ENCODE measurements around the gene CCDC184.
"Not testable (repeated sequence)": the region's sequence is repeated elsewhere in the genome, so short reads cannot be mapped to it uniquely, and the experiment has no call there.

Gene CCDC184

GRCh38 chr12:48221645-48222044 lies 38.2 kb downstream of the CCDC184 start:
- no peak overlapping the region for H3K4me3 ChIP-seq (ENCODE audit: low read length)
- TF ChIP-seq CTCF (IDR thresholded peaks at IDR 0.05; ENCODE audit: insufficient read depth, low read depth, low read length, missing control alignments) = no peak
- DNase-seq (ENCODE audit: low read depth) = no peak

GRCh38 chr12:48224533-48224932 lies 41.1 kb downstream of the CCDC184 start:
- H3K4me3 ChIP-seq (ENCODE audit: low read length); DNase-seq (ENCODE audit: low read depth): not testable (repeated sequence)

DNA sequence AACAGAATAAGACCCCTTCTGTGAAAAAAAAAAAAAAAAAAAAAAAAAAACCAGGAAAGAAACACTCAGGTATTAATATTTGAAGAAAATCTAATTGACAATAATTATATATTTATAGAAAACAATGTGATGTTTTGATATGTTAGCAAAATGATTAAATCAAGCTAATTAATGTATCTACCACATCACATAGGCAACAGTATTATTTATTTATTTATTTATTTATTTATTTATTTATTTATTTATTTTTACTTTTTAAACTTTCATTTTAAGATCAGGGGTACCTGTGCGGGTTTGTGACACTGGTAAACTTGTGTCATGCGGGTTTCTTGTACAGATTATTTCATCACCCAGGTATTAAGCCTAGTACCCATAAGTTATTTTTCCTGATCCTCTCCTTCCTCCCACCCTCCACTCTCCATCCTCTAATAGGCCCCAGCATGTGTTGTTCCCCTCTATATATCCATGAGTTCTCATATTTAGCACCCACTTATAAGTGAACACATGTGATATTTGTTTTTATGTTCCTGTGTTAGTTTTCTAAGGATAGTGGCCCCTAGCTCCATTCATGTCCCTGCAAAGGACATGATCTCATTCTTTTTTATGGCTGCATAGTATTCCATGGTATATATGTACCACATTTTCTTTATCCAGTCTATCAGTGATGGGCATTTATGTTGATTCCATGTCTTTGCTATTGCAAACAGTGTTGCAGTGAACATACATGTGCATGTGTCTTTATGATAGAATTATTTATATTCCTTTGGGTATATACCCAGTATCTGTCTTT lies 47.9 kb downstream of the CCDC184 start:
- DNase-seq (ENCODE audit: low read depth); H3K4me3 ChIP-seq (ENCODE audit: low read length): not testable (repeated sequence)
